BJ (cell line): ENCODE measurements around the gene KIAA2012. TPM values are rescaled to one million over a fixed set of nuclear protein-coding genes. Genes with fewer than 3 reads are reported as not detected.

ENCODE experiments used
- CTCF ChIA-PET: fragments of 350-600 bp; formaldehyde crosslinking; extraction: SDS; loops from one replicate; lab custom pipeline; 2021; ENCODE audit warnings: antibody characterized with exemption, inconsistent platforms; lab: Yijun Ruan, JAX
- POLR2A ChIA-PET: fragments of 300-600 bp; sonication (Branson Sonifier 250); formaldehyde crosslinking; extraction: SDS; loops from one replicate; lab custom pipeline; 2021; ENCODE audit warnings: antibody characterized with exemption; lab: Charles Lee
- DNase-seq: peaks from one replicate; pipeline ENCODE4 v3.0.0-alpha.2; 2011; ENCODE audit warnings: low read depth
- H3K27me3 ChIP-seq: 2 replicates; pipeline ENCODE4 v1.6.0; 2011; ENCODE audit warnings: low read length; ENCODE audit not compliant: control insufficient read depth, insufficient read depth
- H3K36me3 ChIP-seq: 2 replicates; pipeline ENCODE4 v1.5.1; 2011; ENCODE audit warnings: low read length; ENCODE audit not compliant: control insufficient read depth, insufficient read depth
- H3K4me3 ChIP-seq: 2 replicates; pipeline ENCODE4 v1.5.1; 2011; ENCODE audit warnings: low read depth, mild to moderate bottlenecking, control low read depth, low read length
- polyA plus RNA-seq: library from polyadenylated mRNA; depleted of rRNA; stranded (reverse); fragments of >200 nt; gene quantifications from 2 replicates; pipeline ENCODE4 v1.2.3, GENCODE V29; 2011
- TF ChIP-seq, protein P1 (sequence below): IDR thresholded peaks from 2 replicates; pipeline ENCODE4 v1.5.1; 2011; ENCODE audit warnings: low read depth, mild to moderate bottlenecking, control low read depth, inconsistent platforms, low read length, moderate library complexity; ENCODE audit not compliant: insufficient read depth

KIAA2012 gene
- polyA plus RNA-seq, 1 experiment: 0.13 TPM

DNA sequence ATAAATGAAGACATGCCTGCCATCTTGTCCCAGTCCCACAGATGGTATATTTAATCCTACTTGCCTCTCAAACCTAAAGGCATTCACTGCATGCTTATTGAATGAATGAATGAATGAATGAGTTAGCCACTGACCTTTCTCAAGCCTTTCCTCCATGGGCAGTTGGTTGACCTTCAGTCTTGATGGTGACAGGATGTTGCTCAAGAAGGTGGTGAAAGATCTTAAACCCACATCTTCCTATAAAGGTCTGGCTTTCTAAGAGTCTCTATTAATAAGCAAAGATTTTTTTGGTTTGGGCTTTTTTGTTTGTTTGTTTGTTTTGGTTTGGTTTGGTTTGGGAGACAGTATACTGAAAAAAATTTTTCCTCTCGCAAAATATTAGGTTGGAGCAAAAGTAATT, 41.7 kb downstream of the KIAA2012 start:
- TF ChIP-seq, protein P1, sequence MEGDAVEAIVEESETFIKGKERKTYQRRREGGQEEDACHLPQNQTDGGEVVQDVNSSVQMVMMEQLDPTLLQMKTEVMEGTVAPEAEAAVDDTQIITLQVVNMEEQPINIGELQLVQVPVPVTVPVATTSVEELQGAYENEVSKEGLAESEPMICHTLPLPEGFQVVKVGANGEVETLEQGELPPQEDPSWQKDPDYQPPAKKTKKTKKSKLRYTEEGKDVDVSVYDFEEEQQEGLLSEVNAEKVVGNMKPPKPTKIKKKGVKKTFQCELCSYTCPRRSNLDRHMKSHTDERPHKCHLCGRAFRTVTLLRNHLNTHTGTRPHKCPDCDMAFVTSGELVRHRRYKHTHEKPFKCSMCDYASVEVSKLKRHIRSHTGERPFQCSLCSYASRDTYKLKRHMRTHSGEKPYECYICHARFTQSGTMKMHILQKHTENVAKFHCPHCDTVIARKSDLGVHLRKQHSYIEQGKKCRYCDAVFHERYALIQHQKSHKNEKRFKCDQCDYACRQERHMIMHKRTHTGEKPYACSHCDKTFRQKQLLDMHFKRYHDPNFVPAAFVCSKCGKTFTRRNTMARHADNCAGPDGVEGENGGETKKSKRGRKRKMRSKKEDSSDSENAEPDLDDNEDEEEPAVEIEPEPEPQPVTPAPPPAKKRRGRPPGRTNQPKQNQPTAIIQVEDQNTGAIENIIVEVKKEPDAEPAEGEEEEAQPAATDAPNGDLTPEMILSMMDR: no peak
- Histone ChIP-seq H3K27me3 (no peaks in the 10 kb centered on the region), H3K36me3 (no peaks in the 10 kb centered on the region), H3K4me3 (no peak overlapping the region)
- POLR2A ChIA-PET: no interaction called here
- CTCF ChIA-PET: interaction anchor here (0.9 to 1.1 kb wide), 2 partner anchors 10 to 12 kb away, joined by 3 to 4 read pairs; no protein-coding TSS in a partner anchor
- DNase-seq: no peak

- Histone ChIP-seq H3K36me3 (no peaks in the 10 kb centered on the region), H3K4me3 (no peak overlapping the region), H3K27me3 (no peaks in the 10 kb centered on the region)
- POLR2A ChIA-PET: interaction anchor here (0.6 kb wide), 4 partner anchors 20 to 744 kb away, joined by 3 read pairs; no protein-coding TSS in a partner anchor
- TF ChIP-seq, protein P1: no peak
- DNase-seq: peak; percentile 84
- CTCF ChIA-PET: interaction anchor here (0.9 to 1.1 kb wide), 3 partner anchors 11 to 31 kb away, joined by 3 to 4 read pairs (median 3); no protein-coding TSS in a partner anchor
Observed at GRCh38 chr2:202115479-202115971, 42.5 kb downstream of the KIAA2012 start.

DNA sequence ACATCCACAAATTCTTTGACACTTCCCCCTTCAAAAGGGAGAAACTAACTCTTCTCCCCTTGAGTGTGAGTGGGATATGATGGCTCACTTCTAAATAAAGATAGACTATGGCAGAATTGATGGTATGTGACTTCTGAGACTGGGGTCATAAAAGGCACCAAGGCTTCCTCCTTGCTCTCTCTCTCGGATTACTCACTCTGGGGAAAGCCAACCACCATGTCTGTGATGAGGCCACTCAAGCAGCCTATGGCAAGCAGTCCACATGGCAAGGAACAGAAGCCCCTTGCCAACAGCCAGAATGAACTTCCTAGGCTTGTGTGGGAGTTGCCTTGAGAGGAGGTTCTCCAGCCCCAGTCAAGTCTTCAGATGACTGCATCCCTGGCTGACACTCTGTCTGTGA, 43.6 kb downstream of the KIAA2012 start:
- TF ChIP-seq, protein P1: no peak
- ChIA-PET POLR2A (no interaction called here), CTCF (no interaction called here)
- DNase-seq: no peak
- Histone ChIP-seq H3K36me3 (no peaks in the 10 kb centered on the region), H3K4me3 (no peak overlapping the region), H3K27me3 (no peaks in the 10 kb centered on the region)

DNA sequence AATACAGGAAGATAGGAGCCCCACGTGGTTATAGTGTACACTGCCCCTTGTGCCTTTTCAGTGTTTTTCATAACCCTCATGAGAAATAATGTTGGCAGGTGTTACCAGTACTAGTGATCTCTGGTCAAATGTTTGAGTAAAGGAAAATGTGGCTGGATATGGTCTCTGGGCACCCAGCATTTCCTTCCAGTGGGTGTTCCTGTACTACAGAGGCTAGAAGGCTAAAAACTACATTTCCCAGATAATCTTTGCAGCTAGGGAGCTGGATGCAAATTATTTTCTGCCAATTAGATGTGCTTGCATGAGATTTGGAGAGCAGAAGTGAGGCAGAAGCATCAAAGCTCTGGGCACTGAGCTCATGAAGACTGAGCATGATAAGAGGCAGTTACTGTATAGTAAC, 45.1 kb downstream of the KIAA2012 start:
- TF ChIP-seq, protein P1: no peak
- ChIA-PET POLR2A (no interaction called here), CTCF (interaction anchor here (1.0 kb wide), 1 partner anchor 9 kb away, joined by 3 read pairs; no protein-coding TSS in a partner anchor)
- no peak overlapping the region for H3K4me3 ChIP-seq
- H3K27me3 ChIP-seq: no peaks in the 10 kb centered on the region
- DNase-seq: no peak
- no peaks in the 10 kb centered on the region for H3K36me3 ChIP-seq

DNA sequence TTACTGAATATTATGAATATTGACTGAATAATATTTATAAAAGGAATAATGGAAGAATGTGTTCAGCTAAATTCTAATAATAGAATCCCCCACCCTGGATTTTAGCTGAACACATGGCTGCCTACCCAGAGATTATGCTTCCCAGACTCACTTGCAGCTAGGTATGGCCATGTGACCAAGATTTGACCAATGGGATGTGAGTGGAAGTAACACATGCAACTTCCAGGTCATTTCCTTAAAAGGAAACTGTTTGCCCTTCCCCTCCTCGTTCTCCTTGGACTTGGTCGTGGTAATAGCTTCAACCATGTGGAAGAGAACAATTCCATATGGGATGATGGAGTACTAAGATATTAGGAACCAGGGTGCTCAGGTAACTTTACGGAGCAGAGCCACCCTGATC, 47.8 kb downstream of the KIAA2012 start:
- TF ChIP-seq, protein P1: no peak
- no peak for DNase-seq
- CTCF ChIA-PET: interaction anchor here (0.7 to 1.4 kb wide), 4 partner anchors 10 to 326 kb away, joined by 3 to 4 read pairs (median 3); no protein-coding TSS in a partner anchor
- POLR2A ChIA-PET: no interaction called here
- H3K36me3 ChIP-seq: no peaks in the 10 kb centered on the region
- H3K4me3 ChIP-seq: no peak overlapping the region
- H3K27me3 ChIP-seq: no peaks in the 10 kb centered on the region
